HG03558 (cell line): Measurements from ENCODE around the gene ZNRF3.
"Not testable (repeated sequence)": the region's sequence is repeated elsewhere in the genome, so short reads cannot be mapped to it uniquely, and the experiment has no call there.

Source experiments
- ATAC-seq: cut with Tn5 transposase; IDR thresholded peaks from one replicate; pipeline ENCODE4 v1.9.1; 2021; ENCODE audit warnings: moderate number of reproducible peaks; ENCODE audit not compliant: unreplicated experiment; ENCODE audit errors: extremely low read depth

The ZNRF3 gene

DNA sequence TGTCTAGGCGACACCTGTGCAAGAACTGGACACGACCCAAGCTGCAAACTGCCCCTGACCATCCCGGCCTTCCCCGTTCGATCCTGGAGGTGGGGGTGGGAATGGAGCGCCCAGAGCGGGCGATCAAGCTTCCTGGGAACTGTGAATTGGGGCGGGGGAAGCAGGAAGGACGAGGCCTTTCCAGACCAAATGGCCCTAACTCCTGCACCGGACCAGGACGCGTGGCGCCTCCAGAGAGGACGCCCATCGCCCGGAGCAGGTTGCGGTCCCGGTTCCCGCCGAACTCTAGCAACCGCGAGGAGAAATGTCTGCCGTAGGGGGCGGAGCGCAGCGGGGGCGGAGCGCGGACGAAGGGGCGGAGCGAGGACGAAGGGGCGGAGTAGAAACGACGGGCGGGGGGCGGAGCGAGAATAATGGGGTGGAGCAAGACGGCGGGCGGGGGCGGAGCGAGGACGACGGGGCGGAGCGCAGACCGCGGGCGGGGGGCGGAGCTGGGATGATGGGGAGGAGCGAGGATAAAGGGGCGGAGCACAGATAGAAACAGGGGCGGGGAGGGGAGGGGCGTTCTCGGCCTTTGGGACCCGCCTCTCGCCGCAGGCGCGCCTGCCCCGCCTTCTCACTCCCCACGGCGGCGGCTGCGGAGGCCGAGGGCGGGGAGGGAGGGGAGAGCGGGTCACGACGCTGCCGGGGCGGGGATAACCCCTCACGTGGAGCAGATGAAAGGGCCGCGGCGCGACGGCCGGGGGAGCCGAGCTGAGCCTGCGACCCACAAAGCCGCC, at the start of gene ZNRF3:
Gene ZNRF3, plus strand, starts transcription at position 695 of the 779 bp plus-strand sequence. CDS start 195 bp downstream, outside the sequence.
- ATAC-seq = peak; percentile 37

DNA sequence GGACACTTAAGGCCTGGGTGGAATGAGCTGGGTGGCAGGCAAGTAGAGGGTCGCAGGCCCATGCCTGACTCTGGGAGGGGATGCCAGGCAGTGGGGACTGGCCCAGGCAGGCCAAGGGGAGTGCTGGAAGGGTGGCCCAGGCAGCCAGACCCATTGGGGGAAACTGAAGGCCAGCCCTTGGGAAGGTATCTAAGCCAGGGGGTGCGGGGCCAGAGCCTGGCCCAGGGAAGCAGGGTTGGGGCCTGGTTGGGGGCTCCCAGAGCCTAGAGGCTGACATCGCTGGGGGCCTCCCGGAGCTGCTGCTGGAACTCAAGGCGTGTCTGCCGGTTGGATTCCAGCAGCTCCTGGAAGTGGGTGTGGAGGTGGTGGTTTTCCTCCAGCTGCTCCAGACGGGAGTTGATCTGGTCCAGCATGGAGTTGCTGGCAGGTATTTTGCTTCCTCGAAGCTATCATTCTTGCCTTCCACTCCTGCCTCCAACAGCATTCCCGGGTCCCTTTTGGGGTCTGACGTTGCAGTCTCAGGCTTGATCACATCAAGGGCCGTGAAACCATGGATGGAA, 47.7 kb upstream of the ZNRF3 start:
- ATAC-seq = no peak

DNA sequence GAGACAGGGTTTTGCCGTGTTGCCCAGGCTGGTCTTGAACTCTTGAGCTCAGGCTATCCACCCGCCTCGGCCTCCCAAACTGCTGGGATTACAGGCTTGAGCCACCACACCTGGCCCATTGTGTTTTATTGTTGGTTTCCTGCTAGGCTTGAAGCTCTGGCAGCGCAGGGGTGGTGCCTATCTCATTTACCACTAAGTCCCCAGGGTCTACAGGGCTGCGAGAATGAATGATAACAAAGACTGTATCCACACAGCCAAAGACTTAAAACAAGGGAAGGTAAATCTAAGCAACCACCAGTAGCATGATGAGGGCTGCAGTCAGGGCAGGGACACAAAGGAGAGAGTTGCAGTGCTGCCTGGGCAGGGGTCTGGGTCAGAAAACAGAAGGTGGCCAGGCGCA, 45.7 kb upstream of the ZNRF3 start:
- ATAC-seq = no peak

DNA sequence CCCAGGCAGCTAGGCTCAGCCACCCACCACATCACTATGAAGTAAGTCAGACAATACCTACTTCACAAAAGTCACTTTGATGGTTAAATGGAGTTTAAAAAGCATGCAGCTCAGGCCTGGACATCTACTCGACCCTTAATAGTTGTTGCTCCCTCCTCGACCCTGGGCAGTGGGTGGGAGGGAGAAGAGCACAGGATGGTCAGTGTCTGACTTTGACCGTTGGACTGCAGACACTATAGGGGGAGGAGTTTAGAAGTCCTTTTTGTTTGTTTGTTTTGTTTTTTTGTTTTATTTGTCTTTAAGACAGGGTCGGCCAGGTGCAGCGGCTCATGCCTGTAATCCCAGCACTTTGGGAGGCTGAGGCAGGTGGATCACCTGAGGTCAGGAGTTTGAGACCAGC, 44.4 kb upstream of the ZNRF3 start:
- no peak for ATAC-seq

DNA sequence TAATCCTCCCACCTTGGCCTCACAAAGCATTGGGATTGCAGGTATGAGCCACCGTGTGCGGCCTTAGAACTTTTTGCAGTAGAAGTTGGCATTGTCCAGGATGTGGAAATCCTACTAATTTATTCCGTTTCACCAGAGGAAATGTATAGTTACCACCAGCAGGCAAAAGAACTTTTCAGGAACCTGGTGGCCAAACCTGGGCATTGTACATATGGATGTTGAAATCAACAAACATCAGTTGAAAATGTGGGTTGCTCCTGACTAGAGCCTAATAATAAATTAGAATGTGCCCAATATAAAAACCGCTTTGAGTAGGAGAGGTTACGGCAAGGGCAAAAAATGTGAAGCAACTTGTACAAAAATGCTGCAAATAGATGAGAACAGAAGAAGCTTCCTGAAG, 42.3 kb upstream of the ZNRF3 start:
- no peak for ATAC-seq

DNA sequence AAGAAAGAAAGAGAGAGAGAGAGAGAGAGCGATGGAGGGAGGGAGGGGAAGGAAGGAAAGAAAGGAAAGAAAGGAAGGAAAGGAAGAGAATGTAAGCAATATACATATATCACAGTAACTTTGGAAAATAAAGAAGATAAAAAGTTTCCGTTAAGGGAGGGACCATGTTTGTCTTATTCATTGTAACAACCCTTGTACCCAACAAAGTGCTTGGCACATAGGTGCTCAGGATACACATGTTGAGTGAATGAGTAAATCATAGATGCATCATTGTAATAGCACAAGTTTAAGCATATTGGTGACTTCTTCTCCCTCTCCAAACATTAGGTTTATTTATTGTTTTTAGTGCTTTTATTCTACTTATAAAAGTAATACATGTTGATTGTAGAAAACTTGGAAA, 39.7 kb upstream of the ZNRF3 start:
- no peak for ATAC-seq

DNA sequence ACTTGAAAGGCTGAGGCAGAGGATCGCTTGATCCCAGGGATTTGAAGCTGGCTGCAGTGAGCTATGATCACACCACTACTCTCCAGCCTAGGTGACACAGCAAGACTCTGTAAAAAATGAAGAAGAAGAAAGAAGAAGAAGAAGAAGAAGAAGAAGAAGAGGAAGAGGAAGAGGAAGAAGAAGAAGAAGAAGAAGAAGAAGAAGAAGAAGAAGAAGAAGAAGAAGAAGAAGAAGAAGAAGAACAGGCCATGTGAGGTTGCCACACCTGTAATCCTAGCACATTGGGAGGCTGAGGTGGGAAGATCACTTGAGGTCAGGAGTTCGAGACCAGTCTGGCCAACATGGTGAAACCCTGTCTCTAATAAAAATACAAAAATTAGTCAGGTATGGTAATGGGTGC, 39.1 kb upstream of the ZNRF3 start:
- not testable (repeated sequence) for ATAC-seq

DNA sequence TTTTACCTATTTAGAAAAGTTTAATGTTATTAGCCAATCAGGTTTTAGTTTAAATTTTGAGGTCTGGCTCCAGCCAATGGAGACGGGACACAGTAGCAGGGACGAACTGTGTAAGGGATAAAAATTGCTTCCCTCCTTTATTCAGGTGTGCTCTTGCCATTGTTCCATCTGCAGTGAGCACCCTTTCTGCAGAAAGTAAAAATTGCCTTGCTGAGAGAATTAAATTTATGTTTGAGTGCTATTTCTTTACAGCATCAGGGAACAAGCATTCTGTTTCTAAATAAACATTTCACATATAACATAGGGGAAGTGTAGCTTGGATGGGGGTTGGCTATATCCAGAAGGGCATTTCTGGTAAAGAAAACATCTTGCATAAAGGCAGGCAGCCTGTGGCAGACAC, 36.4 kb upstream of the ZNRF3 start:
- no peak for ATAC-seq

DNA sequence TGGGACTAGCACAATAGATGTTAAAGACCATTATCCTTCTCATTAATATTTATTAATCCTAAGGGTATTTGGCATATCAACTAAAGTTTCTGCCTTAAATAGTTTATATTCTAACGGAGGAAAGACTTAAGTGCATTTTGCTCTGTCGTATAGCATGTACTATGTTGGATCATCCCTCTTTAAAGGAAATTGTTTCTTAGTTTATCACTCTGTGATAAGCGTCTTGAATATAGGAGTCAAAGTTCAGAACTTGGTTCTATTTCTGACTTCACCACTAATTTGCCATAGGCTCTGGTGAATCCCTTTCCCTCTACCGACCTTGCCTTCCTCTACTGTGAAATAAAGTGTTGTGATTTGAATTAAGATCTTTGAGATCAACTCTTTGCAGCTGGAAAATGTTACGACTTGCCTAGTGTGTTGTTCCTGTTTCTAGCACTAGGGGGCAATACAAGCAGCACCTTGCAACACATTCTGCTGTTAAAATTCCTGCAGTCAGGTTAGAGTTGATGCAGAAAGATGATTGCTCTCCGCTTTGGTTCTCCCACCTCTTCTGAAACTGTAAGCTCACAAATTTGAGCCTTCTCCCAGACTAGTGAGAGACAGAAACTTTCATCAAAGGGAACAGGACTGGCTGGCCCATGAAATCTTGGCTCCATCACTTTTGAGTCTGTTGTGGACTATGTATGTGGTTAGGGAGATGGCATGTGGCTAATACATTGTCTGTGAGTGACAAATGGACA, 27.8 kb upstream of the ZNRF3 start:
- ATAC-seq = no peak

DNA sequence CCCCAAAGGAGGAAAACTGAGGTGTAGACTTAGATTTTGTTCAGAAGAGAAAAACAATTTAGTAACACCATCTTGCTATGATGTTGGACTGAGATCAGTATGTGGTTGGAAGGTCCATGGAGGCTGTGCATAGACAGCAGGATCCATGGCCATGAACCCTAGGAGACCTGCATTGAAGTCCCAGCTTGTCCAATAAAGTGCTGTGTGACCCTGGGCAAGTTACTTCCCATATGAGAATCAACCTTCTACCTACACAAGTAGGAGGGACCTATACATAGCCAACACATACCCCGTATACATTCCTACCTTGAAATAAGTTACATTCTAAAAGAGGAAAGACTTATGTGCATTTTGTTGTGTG, 27.3 kb upstream of the ZNRF3 start:
- no peak for ATAC-seq

DNA sequence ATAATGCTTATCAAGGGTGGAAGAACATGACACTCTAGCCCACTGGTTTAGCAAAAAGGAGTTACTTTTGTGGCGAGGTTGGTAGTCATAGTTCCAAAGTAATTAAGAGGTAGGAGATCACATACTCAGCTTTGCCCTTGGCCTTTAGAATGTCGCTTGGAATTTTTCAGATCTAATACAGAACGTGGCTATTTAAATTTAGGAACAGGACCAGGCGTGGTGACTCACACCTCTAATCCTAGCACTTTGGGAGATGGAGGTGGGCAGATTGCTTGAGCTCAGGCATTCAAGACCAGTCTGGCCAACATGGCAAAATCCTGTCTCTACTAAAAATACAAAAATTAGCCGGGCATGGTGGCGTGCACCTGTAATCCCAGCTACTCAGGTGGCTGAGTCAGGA, 26.1 kb upstream of the ZNRF3 start:
- no peak for ATAC-seq

DNA sequence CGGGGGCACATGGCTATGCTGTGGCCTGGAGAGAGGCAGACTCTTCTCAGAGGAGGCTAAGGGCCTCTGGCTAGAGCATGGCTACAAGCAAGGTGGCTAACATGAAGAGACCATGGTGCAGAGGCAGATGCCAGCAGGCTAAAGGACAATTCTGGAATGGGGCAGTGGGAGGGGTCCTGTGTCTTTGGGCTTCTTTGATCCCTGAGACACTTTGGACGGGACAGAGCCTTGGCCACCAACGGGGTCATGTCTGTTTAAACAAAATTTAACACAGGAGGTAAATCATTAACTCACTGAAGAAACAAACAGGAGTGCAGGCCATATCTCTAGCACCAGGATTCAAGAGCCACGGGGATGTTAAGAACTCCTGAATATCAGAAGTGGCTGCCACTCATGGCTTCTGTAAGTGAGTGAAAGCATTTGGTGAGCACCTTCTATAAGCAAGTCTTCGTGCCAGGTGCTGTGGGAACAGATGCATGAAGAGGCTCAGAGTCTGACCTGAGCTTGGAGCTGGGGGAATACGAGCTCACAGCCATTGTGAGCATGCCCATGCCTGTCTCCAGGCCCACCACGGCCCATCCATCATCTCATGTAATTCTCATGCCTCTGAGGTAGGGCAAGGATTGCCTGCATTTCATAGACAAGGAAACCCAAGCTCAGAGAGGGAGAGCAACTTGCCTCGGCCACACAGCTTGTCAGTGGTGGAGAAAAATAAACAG, 18.3 kb upstream of the ZNRF3 start:
- no peak for ATAC-seq

DNA sequence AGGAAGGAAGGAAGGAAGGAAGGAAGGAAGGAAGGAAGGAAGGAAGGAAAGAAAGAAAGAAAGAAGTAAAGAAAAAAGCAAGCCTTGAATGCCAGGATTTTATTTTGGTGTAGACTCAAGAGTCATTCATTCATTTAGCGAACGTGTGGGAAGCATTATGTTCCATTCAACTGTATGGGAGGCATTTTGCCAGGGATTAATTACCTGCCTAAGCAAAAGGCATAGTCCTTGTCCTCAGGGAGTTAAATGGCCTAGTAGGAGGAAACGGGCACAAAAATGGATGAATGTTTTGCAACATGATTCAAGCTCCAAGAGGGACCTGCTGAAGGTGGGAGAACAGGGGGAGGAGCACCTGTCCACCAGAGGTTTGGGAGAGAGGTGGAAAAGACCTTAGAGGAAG, 16.2 kb upstream of the ZNRF3 start:
- ATAC-seq = no peak

DNA sequence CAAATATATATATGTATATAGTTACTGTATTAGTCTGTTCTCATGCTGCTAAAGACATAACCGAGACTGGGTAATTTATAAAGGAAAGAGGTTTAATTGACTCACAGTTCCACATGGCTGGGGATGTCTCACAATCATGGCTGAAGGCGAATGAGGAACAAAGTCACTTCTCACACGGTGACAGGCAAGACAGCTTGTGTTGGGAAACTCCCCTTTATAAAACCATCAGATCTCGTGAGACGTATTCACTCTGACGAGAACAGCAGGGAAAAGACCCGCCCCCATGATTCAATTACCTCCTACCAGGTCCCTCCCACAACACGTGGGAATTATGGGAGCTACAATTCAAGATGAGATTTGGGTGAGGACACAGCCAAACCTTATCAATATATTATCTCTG, 15.0 kb upstream of the ZNRF3 start:
- ATAC-seq = not testable (repeated sequence)

DNA sequence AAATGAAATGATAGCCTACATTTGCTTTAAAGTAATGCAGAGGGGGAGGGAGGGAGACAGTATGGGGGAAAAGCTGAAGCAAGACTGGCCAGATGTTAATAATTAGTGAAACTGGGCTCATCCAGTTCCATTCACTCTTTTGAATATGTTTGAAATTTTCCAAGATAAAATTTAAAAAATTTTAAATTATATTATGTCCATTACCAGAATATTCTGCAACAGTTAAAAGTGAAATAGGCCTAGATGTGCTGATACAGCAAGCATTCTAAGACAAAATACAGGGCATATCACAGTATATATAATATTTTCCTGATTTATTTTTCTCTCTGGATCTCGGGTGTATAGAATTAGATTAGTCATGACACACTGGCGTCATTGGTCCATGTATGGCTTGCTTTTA, 13.6 kb upstream of the ZNRF3 start:
- no peak for ATAC-seq

DNA sequence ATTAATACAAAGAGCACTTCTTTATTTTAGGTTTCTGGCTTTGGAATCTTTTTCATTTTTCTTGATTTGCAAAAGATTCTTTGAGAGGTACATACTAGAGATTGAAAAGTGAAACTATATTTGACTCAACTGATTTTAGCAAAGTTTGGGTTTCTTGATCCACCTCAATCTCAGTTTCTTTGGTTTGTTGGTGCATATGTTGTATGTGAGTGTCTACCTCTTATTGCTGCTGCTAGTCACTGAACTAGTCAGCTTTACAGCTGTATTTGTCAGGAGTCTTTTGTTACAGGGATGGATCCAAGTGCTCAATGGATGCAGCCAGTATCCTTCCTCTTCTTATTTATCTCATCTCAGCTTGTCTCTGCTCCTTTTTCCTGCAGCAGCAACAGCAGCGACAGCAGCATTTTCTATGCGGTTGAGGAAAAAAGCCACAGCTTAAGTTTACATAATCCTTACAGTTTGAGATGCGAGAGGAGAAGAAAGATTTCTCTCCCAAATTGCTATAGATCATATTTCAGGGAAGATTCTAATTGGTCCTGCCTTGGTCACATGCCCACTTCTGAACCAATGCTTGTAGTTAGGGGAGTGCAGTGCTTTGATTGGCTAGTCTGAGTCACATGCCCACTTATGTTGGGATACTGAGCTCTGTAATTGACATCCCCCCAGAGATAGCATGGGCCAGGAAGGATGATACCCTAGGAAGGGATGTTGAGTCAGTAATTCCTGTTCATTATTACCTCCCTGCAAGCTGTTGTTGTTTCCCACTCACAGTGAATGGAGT, 10.0 kb upstream of the ZNRF3 start:
- no peak for ATAC-seq

DNA sequence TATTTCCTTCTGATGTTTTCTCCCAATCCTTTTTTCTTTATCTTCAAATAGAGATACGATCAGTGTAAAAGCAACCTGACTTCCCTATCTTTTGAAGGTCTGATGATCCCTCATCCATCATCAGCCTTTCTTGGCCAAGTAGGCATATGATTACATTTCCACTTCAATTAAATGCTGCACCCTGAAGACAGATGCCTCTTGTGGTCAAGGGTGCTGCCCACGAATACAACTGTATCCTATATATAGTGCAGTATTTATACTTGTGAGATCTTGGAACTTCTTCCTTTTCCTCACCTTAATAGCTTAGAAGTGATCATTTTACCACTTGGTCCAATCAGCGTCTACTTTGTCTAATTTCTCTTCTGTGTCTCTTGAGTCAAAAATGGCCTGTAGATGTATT, 9.3 kb upstream of the ZNRF3 start:
- ATAC-seq = no peak

DNA sequence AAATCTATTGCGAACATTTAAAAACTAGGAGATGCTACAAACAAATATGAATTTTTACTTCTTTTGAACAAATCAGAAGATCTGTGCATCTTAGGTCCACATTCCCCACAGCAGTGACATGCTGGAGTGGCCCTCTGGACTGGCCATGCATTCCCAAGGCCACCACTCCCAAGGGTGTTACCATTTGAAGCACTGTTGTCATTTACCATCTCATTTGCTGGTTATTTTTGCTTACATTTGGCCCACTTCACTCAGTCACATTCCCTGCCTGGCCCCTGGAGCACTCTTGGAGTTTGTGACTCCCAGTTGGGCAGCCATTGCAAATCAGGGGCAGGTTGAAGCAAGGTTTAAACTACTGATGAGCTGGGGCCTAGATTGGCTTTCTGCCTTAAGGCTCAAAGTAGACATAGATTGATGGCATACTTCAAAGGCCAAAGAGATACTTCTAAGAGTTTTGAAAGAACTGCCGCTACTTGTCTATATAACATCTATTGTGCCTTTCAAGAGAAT, 8.5 kb upstream of the ZNRF3 start:
- no peak for ATAC-seq

DNA sequence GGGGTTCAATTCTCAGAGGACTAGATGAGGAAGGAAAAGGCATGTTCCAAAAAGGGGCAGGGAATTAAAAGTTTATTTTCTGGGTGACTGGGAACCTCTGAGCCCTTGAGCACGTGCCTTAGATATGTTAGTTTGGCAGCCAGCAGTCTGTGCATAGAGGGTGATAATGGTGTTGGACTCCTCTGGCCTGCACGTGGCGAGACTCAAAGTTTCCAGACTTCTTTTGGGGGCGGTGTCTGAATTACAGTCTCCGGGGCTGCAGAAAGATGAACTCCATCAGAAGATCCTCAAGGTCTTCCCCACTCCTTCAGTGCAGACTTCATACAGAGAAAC, 861 bp upstream of the ZNRF3 start:
- ATAC-seq = no peak

DNA sequence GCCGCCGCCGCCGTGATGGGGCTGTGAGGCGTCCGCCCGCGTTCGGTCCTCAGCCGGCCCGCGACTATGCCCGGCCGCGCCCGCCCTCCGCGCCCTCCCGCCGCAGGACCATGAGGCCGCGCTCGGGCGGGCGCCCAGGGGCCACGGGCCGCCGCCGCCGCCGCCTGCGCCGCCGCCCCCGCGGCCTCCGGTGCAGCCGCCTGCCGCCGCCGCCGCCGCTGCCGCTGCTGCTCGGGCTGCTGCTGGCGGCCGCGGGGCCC, 215 bp downstream of the ZNRF3 start:
- ATAC-seq = no peak
